ENCODE data around the gene TBC1D16.

Gene TBC1D16

GRCh38 chr17:79916506-79916905 is 119.2 kb downstream of the TBC1D16 start:
- H3K4me1 ChIP-seq (ENCODE audit: control insufficient read depth, insufficient read depth, low read length, unreplicated experiment) = peaks cover 9% of the 10 kb centered on the region
- H3K27me3 ChIP-seq (ENCODE audit: insufficient read depth, low read length) = 0 out of 2 replicates have a peak, but pooled peaks cover 4% of the 10 kb centered on the region
- H2AFZ ChIP-seq (ENCODE audit: low read length, unreplicated experiment) = no peak overlapping the region
- H3K36me3 ChIP-seq (ENCODE audit: insufficient read depth, low read length) = no peaks in the 10 kb centered on the region
- H3K27ac ChIP-seq (ENCODE audit: low read depth, low read length) = no peak overlapping the region
- no peaks in the 10 kb centered on the region for H3K79me2 ChIP-seq (ENCODE audit: control insufficient read depth, insufficient read depth, low read length, unreplicated experiment)
- no peak overlapping the region for H3K4me3 ChIP-seq (ENCODE audit: low read depth, low read length)

DNA sequence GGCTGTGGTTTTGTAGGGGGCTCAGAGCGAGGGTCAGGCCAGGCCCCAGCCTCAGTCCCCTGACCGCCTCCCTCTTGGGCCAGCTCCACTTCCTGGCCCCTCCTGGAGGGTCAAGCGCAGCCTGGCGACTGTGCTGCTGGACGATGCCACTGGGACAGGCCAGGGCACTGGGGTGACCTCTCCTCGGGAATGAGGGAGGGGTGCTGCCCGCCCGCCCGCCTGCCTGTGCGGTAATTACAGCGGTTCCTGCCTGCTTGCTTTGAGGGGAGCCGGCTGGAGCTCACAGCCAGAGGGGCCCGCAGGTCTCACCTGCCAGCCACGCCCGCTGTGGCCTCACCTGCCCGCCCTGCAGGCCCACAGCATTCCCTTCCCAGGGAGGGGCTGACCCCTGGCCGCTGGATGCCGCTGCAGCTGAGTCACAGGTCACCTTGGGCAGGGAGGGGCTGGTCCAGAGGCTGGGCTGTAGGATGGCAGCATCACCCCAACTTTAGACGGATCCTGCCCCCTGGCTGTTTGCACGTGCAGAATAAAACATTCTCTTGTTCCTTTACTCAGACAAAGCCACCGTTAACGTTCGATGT is 119.7 kb downstream of the TBC1D16 start:
- Histone ChIP-seq H3K36me3 (ENCODE audit: insufficient read depth, low read length) (no peaks in the 10 kb centered on the region), H3K4me1 (ENCODE audit: control insufficient read depth, insufficient read depth, low read length, unreplicated experiment) (peaks cover 9% of the 10 kb centered on the region), H3K79me2 (ENCODE audit: control insufficient read depth, insufficient read depth, low read length, unreplicated experiment) (no peaks in the 10 kb centered on the region)

DNA sequence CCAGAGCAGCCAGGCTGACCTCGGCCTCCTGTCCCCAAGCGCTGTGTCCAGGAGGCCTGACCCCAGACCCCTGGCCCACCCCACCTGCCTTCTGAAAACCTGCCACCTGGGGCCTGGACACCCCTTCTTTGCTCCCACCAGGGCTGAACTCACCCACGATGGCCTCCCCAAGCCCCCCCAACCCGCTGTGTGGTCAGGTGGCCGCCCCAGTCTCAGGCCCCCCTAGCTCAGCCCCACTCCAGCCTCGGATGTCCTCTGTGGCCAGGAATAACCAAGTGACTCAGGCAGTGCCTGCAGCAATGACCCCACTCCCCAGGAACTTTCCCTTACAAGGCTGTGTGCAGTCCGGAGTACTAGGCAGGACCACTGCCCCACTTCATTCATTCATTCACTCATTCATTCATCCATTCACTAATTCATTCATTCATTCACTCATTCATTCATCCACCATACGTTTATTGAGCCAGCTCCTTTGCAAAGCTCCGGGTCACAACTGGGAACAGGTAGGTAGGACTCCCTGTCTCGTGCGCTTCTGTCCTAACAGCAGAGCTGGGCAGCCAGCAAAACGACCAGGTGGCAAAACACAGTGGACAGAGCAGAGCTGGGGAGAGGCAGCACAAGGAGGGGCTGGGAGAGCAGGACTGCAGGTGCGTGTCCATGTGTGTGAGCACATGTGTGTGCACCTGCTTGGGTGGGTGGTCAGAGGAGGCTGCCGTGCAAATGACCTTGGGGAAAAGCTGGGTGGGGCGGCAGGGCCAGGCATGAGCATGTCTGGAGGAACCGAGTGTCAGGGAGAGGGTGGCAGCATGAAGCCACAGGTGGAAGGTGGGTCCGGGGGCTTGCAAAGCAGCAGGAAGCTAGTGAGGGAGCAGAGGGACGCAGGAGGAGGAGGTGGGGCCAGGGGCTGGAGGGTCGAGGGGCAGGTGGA is 120.6 kb downstream of the TBC1D16 start:
- H3K79me2 ChIP-seq (ENCODE audit: control insufficient read depth, insufficient read depth, low read length, unreplicated experiment) = no peaks in the 10 kb centered on the region
- H2AFZ ChIP-seq (ENCODE audit: low read length, unreplicated experiment) = no peak overlapping the region
- no peak overlapping the region for H3K4me3 ChIP-seq (ENCODE audit: low read depth, low read length)
- peaks cover 18% of the 10 kb centered on the region; the same call in 1 of the 2 replicates for H3K27me3 ChIP-seq (ENCODE audit: insufficient read depth, low read length)
- H3K27ac ChIP-seq (ENCODE audit: low read depth, low read length) = no peak overlapping the region
- peaks cover 9% of the 10 kb centered on the region for H3K4me1 ChIP-seq (ENCODE audit: control insufficient read depth, insufficient read depth, low read length, unreplicated experiment)
- H3K36me3 ChIP-seq (ENCODE audit: insufficient read depth, low read length) = no peaks in the 10 kb centered on the region

More for the DNA sequence above, 119.7 kb downstream of the TBC1D16 start:
- no peak overlapping the region for H3K4me3 ChIP-seq (ENCODE audit: low read depth, low read length)
- 0 out of 2 replicates have a peak, but pooled peaks cover 9% of the 10 kb centered on the region for H3K27me3 ChIP-seq (ENCODE audit: insufficient read depth, low read length)
- H3K27ac ChIP-seq (ENCODE audit: low read depth, low read length) = no peak overlapping the region
- H2AFZ ChIP-seq (ENCODE audit: low read length, unreplicated experiment) = no peak overlapping the region

DNA sequence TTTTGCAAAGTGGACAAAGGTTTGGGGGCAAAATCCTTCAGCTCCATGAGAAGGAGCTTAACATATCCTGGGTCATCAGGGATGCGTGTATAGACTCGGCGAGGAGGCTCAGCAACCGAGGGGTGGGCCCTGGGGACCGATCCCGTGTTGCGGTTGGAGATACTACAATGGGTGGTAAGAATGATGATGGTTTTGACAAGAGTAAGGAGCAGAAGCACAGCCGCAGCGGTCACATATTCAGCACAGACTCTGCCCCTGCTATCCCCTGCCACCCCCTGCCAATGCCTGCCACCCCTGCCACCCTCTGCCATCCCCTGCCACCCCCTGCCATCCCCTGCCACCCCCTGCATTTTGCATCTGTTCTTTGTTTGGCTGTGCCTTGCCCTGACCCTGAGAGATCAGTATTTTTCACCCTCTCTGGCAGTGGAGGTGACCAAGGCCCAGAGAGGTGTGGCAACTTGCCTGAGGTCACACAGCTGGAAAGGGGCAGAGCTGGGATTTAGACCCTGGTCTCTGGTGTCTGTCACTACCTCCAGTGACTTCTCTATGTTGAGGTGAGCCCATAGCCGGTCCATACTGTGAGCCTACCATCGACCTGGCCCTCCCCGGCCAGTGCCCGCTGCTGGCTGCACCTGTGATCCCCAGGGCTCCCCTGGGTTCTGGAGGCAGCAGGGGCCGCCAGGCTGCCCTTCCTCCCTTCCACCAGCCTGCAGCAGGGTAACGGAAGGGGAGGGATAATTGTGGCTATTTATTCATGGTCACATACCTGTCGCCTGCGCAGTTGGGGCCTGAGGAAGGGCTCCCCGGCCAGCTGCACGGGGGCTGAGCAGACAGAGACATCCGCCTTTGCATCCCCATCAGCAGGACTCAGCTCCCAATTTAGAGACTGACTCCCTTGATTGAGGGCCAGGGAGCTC is 121.5 kb downstream of the TBC1D16 start:
- Histone ChIP-seq H3K27ac (ENCODE audit: low read depth, low read length) (no peak overlapping the region), H2AFZ (ENCODE audit: low read length, unreplicated experiment) (no peak overlapping the region), H3K4me3 (ENCODE audit: low read depth, low read length) (no peak overlapping the region), H3K4me1 (ENCODE audit: control insufficient read depth, insufficient read depth, low read length, unreplicated experiment) (peaks cover 4% of the 10 kb centered on the region), H3K36me3 (ENCODE audit: insufficient read depth, low read length) (no peaks in the 10 kb centered on the region), H3K79me2 (ENCODE audit: control insufficient read depth, insufficient read depth, low read length, unreplicated experiment) (no peaks in the 10 kb centered on the region), H3K27me3 (ENCODE audit: insufficient read depth, low read length) (peaks cover 22% of the 10 kb centered on the region; the same call in 1 of the 2 replicates)

DNA sequence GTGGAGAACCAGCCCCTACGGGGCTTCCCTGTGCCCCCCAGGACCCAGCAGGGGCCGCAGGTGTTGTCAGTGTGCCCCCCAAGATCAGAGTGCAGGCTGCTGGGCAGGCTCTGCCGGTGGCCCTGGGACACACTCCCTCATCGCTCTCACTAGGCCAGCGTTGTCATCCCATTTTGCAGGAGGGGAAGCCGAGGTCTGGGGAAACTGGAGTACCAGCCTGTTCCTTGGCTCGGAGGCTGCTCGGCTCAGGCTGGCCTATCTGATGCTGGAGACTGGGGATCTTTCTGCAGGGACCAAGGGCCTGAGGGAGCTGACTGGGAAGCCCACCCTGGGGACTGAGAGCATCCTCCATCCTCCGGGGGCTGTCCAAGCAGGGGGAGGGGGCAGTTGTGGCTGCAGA is 122.2 kb downstream of the TBC1D16 start:
- Histone ChIP-seq H3K27me3 (ENCODE audit: insufficient read depth, low read length) (peaks cover 22% of the 10 kb centered on the region; the same call in 1 of the 2 replicates), H3K79me2 (ENCODE audit: control insufficient read depth, insufficient read depth, low read length, unreplicated experiment) (no peaks in the 10 kb centered on the region), H3K4me1 (ENCODE audit: control insufficient read depth, insufficient read depth, low read length, unreplicated experiment) (peaks cover 3% of the 10 kb centered on the region), H3K27ac (ENCODE audit: low read depth, low read length) (no peak overlapping the region), H3K4me3 (ENCODE audit: low read depth, low read length) (no peak overlapping the region), H3K36me3 (ENCODE audit: insufficient read depth, low read length) (no peaks in the 10 kb centered on the region), H2AFZ (ENCODE audit: low read length, unreplicated experiment) (no peak overlapping the region)

DNA sequence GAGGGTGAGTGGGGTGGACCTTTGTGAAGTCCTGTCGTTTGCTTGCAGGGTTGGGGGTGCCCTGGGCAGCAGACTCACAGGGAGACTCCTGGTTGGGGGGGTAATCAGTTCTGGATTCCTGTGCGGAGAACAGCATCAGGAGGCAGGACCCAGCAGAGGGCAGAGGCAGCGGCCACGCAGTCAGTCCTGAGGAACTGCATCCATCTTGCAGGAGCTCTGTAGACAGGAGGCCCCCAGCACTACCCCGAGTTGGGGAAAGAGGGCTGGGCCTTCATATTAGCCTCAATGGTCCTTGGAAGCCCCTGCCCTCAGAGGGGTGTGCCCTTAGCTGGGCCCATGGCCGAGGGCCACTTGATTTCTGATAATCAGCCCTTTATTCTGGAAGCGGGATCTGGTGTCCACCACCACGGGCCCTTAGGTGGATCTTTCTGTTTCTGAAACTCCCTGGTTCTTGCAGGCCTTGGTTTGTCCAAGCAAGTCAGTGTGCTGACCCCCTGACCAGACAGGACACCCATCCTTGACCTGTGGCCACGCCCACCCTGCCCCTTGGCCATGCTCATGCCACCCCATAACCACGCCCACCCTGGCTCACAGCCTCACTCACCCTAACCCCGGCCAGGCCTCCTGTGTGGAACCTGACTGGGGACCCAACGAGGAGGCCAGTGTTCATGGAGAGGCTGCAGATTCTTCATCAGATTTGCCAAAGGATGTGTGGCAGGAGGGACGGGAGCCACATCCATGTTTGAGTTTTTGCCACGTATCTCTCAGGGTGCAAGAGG is 122.9 kb downstream of the TBC1D16 start:
- Histone ChIP-seq H3K79me2 (ENCODE audit: control insufficient read depth, insufficient read depth, low read length, unreplicated experiment) (no peaks in the 10 kb centered on the region), H3K36me3 (ENCODE audit: insufficient read depth, low read length) (no peaks in the 10 kb centered on the region), H2AFZ (ENCODE audit: low read length, unreplicated experiment) (no peak overlapping the region), H3K27me3 (ENCODE audit: insufficient read depth, low read length) (peaks cover 22% of the 10 kb centered on the region; the same call in 1 of the 2 replicates), H3K4me3 (ENCODE audit: low read depth, low read length) (no peak overlapping the region), H3K27ac (ENCODE audit: low read depth, low read length) (no peak overlapping the region), H3K4me1 (ENCODE audit: control insufficient read depth, insufficient read depth, low read length, unreplicated experiment) (peaks cover 3% of the 10 kb centered on the region)

DNA sequence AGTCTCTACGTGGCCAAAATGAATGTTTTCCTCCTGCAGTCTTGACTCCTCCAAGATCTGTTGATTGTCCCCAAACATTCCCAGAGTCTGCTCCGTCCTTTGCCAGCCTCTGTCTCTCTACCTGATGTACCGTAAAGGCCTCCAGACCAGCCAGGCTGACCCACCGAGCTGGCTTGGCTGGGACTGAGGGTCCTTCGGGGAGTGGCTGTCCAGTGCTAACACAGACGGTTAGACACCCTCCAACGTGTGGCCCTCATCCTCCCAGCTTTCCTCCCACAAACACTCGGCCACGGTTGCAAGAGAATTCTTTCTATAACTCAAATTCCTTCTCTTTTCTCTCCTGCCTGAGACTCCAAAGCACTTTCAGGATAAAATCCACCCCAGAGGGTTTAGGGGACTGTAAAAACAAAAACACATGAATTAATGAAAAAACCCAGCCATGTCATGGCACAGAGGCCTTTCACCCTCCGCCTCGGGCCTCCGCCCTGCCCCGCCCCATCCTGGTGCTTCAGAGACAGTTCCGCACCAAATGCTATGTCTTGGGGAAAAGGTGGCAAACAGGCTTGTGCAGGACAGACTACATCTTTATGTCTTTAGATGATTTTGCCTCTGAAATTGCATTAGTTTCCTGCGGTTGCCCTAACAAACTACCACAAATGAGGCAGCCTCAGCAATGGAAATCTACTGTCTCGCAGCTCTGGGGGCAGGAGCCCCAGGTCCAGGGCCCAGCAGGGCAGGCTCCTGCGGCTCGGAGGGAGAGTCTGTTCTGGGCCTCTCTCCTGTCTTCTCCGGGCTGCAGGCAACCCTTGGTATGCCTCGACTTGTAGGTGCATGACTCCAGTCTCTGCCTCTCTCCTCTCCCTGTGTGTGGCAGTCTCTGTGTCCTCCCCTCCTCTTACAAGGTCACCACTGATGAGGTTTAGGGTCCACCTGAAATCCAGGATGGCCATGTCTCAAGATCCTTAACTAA is 124.0 kb downstream of the TBC1D16 start:
- Histone ChIP-seq H3K4me3 (ENCODE audit: low read depth, low read length) (no peak overlapping the region), H3K4me1 (ENCODE audit: control insufficient read depth, insufficient read depth, low read length, unreplicated experiment) (peaks cover 3% of the 10 kb centered on the region), H3K79me2 (ENCODE audit: control insufficient read depth, insufficient read depth, low read length, unreplicated experiment) (no peaks in the 10 kb centered on the region), H3K27me3 (ENCODE audit: insufficient read depth, low read length) (peaks cover 18% of the 10 kb centered on the region; the same call in 1 of the 2 replicates), H3K27ac (ENCODE audit: low read depth, low read length) (no peak overlapping the region), H3K36me3 (ENCODE audit: insufficient read depth, low read length) (no peaks in the 10 kb centered on the region), H2AFZ (ENCODE audit: low read length, unreplicated experiment) (no peak overlapping the region)

DNA sequence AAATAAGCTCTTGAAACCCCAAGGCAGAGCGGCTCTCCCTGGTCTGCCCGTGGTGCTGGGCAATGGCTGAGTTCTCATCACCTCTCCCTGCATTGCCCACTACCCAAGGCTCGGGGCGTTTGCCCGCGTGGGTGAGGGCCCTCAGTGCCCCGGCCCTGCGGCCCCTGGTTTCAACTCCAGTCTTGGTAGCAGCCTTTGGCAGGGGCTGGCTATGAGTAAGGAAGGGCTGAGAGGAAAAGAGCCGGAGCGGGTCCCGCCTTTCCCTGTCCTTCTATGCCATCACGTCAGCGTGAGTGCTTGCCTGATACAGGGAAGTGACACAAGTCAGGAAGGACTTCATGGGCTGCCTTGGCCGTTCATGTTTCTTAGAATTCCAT is 124.7 kb downstream of the TBC1D16 start:
- H3K4me3 ChIP-seq (ENCODE audit: low read depth, low read length) = no peak overlapping the region
- no peak overlapping the region for H3K27ac ChIP-seq (ENCODE audit: low read depth, low read length)
- peaks cover 2% of the 10 kb centered on the region for H3K4me1 ChIP-seq (ENCODE audit: control insufficient read depth, insufficient read depth, low read length, unreplicated experiment)
- H3K27me3 ChIP-seq (ENCODE audit: insufficient read depth, low read length) = peaks cover 18% of the 10 kb centered on the region; the same call in 1 of the 2 replicates
- H2AFZ ChIP-seq (ENCODE audit: low read length, unreplicated experiment) = no peak overlapping the region
- no peaks in the 10 kb centered on the region for H3K36me3 ChIP-seq (ENCODE audit: insufficient read depth, low read length)
- H3K79me2 ChIP-seq (ENCODE audit: control insufficient read depth, insufficient read depth, low read length, unreplicated experiment) = no peaks in the 10 kb centered on the region

- Histone ChIP-seq H3K4me1 (ENCODE audit: control insufficient read depth, insufficient read depth, low read length, unreplicated experiment) (no peaks in the 10 kb centered on the region), H2AFZ (ENCODE audit: low read length, unreplicated experiment) (no peak overlapping the region), H3K27me3 (ENCODE audit: insufficient read depth, low read length) (peaks cover 33% of the 10 kb centered on the region), H3K79me2 (ENCODE audit: control insufficient read depth, insufficient read depth, low read length, unreplicated experiment) (no peaks in the 10 kb centered on the region), H3K4me3 (ENCODE audit: low read depth, low read length) (no peak overlapping the region), H3K27ac (ENCODE audit: low read depth, low read length) (no peak overlapping the region), H3K36me3 (ENCODE audit: insufficient read depth, low read length) (no peaks in the 10 kb centered on the region)
Measured at GRCh38 chr17:79909121-79909520, 126.6 kb downstream of the TBC1D16 start.

Data from ACC112 (cell line).